Posterior cingulate gyrus (tissue), 11 donors: ENCODE results near the gene SDC4.

Source experiments
- DNase-seq, 10 donors: peaks; one replicate each; pipeline versions ENCODE4 v3.0.0 to v3.0.0-alpha.2; 2020 to 2021; ENCODE audit warnings: mixed read lengths in 3 of 10
- intact Hi-C: fragments of 100-400 bp; cut with DNase I; formaldehyde crosslinking; loops from one replicate; pipeline ENCODE4 v1.15.1; 2023

The SDC4 gene

GRCh38 chr20:45279992-45280391 lies 68.2 kb downstream of the SDC4 start:
- intact Hi-C loops: no loop called here
- no peak for DNase-seq

- intact Hi-C loops: no loop called here
- no peak for DNase-seq
Observed at GRCh38 chr20:45275338-45275737, 72.9 kb downstream of the SDC4 start.
